BLaER1 treated with 17β-estradiol and CSF1 and Interleukin-3, amounts not matched to agents 10 nM and 100 nM (cell line): ENCODE measurements around the gene FBXW5.

Source experiments
- H3K27ac ChIP-seq, 11 experiments: shearing (Covaris generic); formaldehyde crosslinking; 2 replicates each; pipeline ENCODE4 v1.8.1; 2022
- H3K27me3 ChIP-seq, 11 experiments: shearing (Covaris generic); formaldehyde crosslinking; 2 replicates each; pipeline ENCODE4 v1.8.1; 2022
- H3K36me3 ChIP-seq, 11 experiments: shearing (Covaris generic); formaldehyde crosslinking; 2 replicates each; pipeline ENCODE4 v1.8.1; 2022
- H3K4me1 ChIP-seq, 10 experiments: shearing (Covaris generic); formaldehyde crosslinking; 2 replicates each; pipeline ENCODE4 v1.8.1; 2022
- H3K4me2 ChIP-seq, 11 experiments: shearing (Covaris generic); formaldehyde crosslinking; 2 replicates each; pipeline ENCODE4 v1.8.1; 2022
- H3K4me3 ChIP-seq, 10 experiments: shearing (Covaris generic); formaldehyde crosslinking; 2 replicates each; pipeline ENCODE4 v1.8.1; 2022
- H3K9ac ChIP-seq, 11 experiments: shearing (Covaris generic); formaldehyde crosslinking; 2 replicates each; pipeline ENCODE4 v1.8.1; 2022
- H3K9me3 ChIP-seq, 11 experiments: shearing (Covaris generic); formaldehyde crosslinking; replicated peaks in 1 of 11; 2 replicates each; pipeline ENCODE4 v1.8.1; 2022
- H4K20me1 ChIP-seq, 11 experiments: shearing (Covaris generic); formaldehyde crosslinking; 2 replicates each; pipeline ENCODE4 v1.8.1; 2022
- Cebpa-rat ChIP-seq, 11 experiments: shearing (Covaris generic); IDR thresholded peaks; 2 replicates each; pipeline ENCODE4 v1.8.1; 2022

The FBXW5 gene

GRCh38 chr9:136900556-136900955 lies 44.0 kb downstream of the FBXW5 start:
- Histone ChIP-seq H3K9me3 (no peaks in the 10 kb centered on the region; a peak in 1 of 22 replicates), H3K36me3 (peaks cover 63 to 98% (median 91%) of the 10 kb centered on the region in 11 experiments), H3K4me3 (no peak overlapping the region), H3K4me1 (peaks cover 15 to 27% (median 23%) of the 10 kb centered on the region in 10 experiments), H3K27ac (no peak overlapping the region), H3K27me3 (no peaks in the 10 kb centered on the region), H3K4me2 (no peak overlapping the region), H4K20me1 (peaks cover 36 to 97% (median 82%) of the 10 kb centered on the region in 11 experiments; a peak in 21 of 22 replicates), H3K9ac (peak overlapping the region in 2 of 11 experiments; percentile 26 to 42; a peak in 1 of 22 replicates)
- no peak for TF ChIP-seq Cebpa-rat (IDR thresholded peaks at IDR 0.05)

DNA sequence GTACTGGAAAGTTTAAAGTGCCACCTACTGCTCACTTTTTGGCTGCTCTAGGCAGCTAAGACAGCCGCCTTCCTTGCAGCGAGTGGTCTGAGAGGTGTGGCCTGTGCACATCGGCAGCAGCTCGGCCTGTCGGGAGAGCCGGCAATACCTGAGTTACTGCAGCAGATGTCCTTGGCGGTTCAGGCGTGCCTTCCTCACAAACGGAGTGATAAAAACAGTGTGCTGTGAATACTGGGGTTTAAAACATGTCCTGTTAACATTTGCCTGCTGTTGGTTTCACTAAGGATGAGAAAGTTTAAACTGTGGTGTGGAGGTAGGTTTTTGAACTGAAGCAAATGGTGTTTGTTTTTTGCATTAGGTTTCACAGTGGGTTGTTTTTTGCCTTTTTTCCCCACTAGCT lies 45.3 kb downstream of the FBXW5 start:
- Histone ChIP-seq H3K9ac (peak overlapping the region in 1 of 11 experiments; percentile 5; a peak in 1 of 22 replicates), H3K27me3 (no peaks in the 10 kb centered on the region), H3K4me2 (no peak overlapping the region), H3K9me3 (no peaks in the 10 kb centered on the region), H3K4me1 (peaks cover 15 to 27% (median 22%) of the 10 kb centered on the region in 10 experiments), H3K4me3 (no peak overlapping the region), H3K36me3 (peaks cover 67 to 98% (median 90%) of the 10 kb centered on the region in 11 experiments), H3K27ac (no peak overlapping the region), H4K20me1 (peaks cover 48 to 100% (median 91%) of the 10 kb centered on the region in 11 experiments; a peak in 21 of 22 replicates)
- no peak for TF ChIP-seq Cebpa-rat (IDR thresholded peaks at IDR 0.05)

GRCh38 chr9:136898483-136899100 lies 45.9 kb downstream of the FBXW5 start:
- Histone ChIP-seq H4K20me1 (peaks cover 53 to 100% (median 97%) of the 10 kb centered on the region in 11 experiments; a peak in 21 of 22 replicates), H3K36me3 (peaks cover 69 to 98% (median 88%) of the 10 kb centered on the region in 11 experiments), H3K4me3 (no peak overlapping the region), H3K4me1 (peaks cover 15 to 27% (median 22%) of the 10 kb centered on the region in 10 experiments), H3K27ac (no peak overlapping the region), H3K9ac (0 out of 22 replicates have a peak overlapping the region, but pooled peaks of 1 of the 11 experiments have one; percentile 22), H3K4me2 (no peak overlapping the region), H3K9me3 (no peaks in the 10 kb centered on the region), H3K27me3 (no peaks in the 10 kb centered on the region)
- no peak for TF ChIP-seq Cebpa-rat (IDR thresholded peaks at IDR 0.05)

GRCh38 chr9:136896027-136896426 lies 48.5 kb downstream of the FBXW5 start:
- Histone ChIP-seq H3K36me3 (peaks cover 53 to 96% (median 82%) of the 10 kb centered on the region in 11 experiments), H3K4me1 (peaks cover 0 to 27% (median 11%) of the 10 kb centered on the region in 10 experiments; a peak in 13 of 20 replicates), H3K9me3 (no peaks in the 10 kb centered on the region), H3K27ac (no peak overlapping the region), H3K27me3 (no peaks in the 10 kb centered on the region), H3K4me3 (no peak overlapping the region), H3K4me2 (no peak overlapping the region), H3K9ac (peak overlapping the region in 2 of 11 experiments; percentile 19 to 39; a peak in 2 of 22 replicates), H4K20me1 (peaks cover 61 to 100% (median 100%) of the 10 kb centered on the region in 11 experiments; a peak in 21 of 22 replicates)
- no peak for TF ChIP-seq Cebpa-rat (IDR thresholded peaks at IDR 0.05)

- H3K36me3 ChIP-seq: peaks cover 34 to 65% (median 55%) of the 10 kb centered on the region in 11 experiments
- no peak overlapping the region for H3K27ac ChIP-seq
- H3K4me1 ChIP-seq: peaks cover 18 to 37% (median 26%) of the 10 kb centered on the region in 10 experiments
- no peaks in the 10 kb centered on the region for H3K9me3 ChIP-seq
- no peak overlapping the region for H3K4me3 ChIP-seq
- H4K20me1 ChIP-seq: peaks cover 56 to 90% (median 89%) of the 10 kb centered on the region in 11 experiments; a peak in 21 of 22 replicates
- no peak for TF ChIP-seq Cebpa-rat (IDR thresholded peaks at IDR 0.05)
- H3K27me3 ChIP-seq: no peaks in the 10 kb centered on the region
- H3K4me2 ChIP-seq: no peak overlapping the region
- peak overlapping the region in 2 of 11 experiments; percentile 17 to 26; a peak in 3 of 22 replicates for H3K9ac ChIP-seq
These were observed 53.9 kb downstream of the FBXW5 start for GRCh38 chr9:136890661-136891060.
